Ishikawa (cell line): ENCODE results near the gene KRT33B.

Experiments used
- CEBPB ChIP-seq: IDR thresholded peaks from 2 replicates; pipeline ENCODE4 v1.6.1; 2012
- CREB1 ChIP-seq: IDR thresholded peaks from 2 replicates; pipeline ENCODE4 v1.6.1; 2012; ENCODE audit warnings: low read depth
- EGR1 ChIP-seq: IDR thresholded peaks from 2 replicates; pipeline ENCODE4 v1.6.1; 2012
- EP300 ChIP-seq: IDR thresholded peaks from 2 replicates; pipeline ENCODE4 v1.6.1; 2012; ENCODE audit warnings: borderline replicate concordance
- MAX ChIP-seq: IDR thresholded peaks from 2 replicates; pipeline ENCODE4 v1.6.1; 2012
- NFIC ChIP-seq: IDR thresholded peaks from 2 replicates; pipeline ENCODE4 v1.6.1; 2012
- RAD21 ChIP-seq: IDR thresholded peaks from 2 replicates; pipeline ENCODE4 v1.6.1; 2012; ENCODE audit warnings: low read depth
- REST ChIP-seq: IDR thresholded peaks from 2 replicates; pipeline ENCODE4 v1.6.1; 2012; ENCODE audit warnings: low read depth, mild to moderate bottlenecking
- TAF1 ChIP-seq: IDR thresholded peaks from 2 replicates; pipeline ENCODE4 v1.6.1; 2012; ENCODE audit warnings: low read depth, mild to moderate bottlenecking
- TCF12 ChIP-seq: IDR thresholded peaks from 2 replicates; pipeline ENCODE4 v1.6.1; 2012; ENCODE audit warnings: low read depth
- TEAD4 ChIP-seq: IDR thresholded peaks from 2 replicates; pipeline ENCODE4 v1.6.1; 2012
- USF1 ChIP-seq: IDR thresholded peaks from 2 replicates; pipeline ENCODE4 v1.6.1; 2012
- YY1 ChIP-seq: IDR thresholded peaks from 2 replicates; pipeline ENCODE4 v1.6.1; 2012; ENCODE audit warnings: low read depth
- ZBTB7A ChIP-seq: IDR thresholded peaks from 2 replicates; pipeline ENCODE4 v1.6.1; 2012; ENCODE audit warnings: low read depth

KRT33B gene

GRCh38 chr17:41415833-41416335 lies 46.3 kb upstream of the KRT33B start:
- TF ChIP-seq TEAD4 = 0 out of 2 replicates have a peak, but pooled peaks have one; percentile 9
- TF ChIP-seq NFIC = no peak

GRCh38 chr17:41415411-41415810 lies 45.8 kb upstream of the KRT33B start:
- TF ChIP-seq EP300 (no peak), USF1 (no peak), CREB1 (no peak), CEBPB (no peak), MAX (no peak)

- TF ChIP-seq EGR1 (no peak), TEAD4 (no peak), MAX (no peak)
Observed at GRCh38 chr17:41413982-41414381, 44.4 kb upstream of the KRT33B start.

GRCh38 chr17:41413353-41413957 lies 43.8 kb upstream of the KRT33B start:
- TF ChIP-seq CEBPB (no peak), EGR1 (no peak), MAX (no peak), ZBTB7A (no peak), YY1 (no peak), TAF1 (no peak), EP300 (no peak), TCF12 (no peak), RAD21 (no peak), USF1 (no peak), REST (no peak)

GRCh38 chr17:41411072-41411840 lies 41.6 kb upstream of the KRT33B start:
- TF ChIP-seq USF1 = no peak

- TF ChIP-seq USF1 = no peak
- TF ChIP-seq YY1 = no peak
- TF ChIP-seq TEAD4 = no peak
- no peak for TF ChIP-seq ZBTB7A
- no peak for TF ChIP-seq REST
Observed at GRCh38 chr17:41407226-41407625, 37.6 kb upstream of the KRT33B start.
